CD4-positive, alpha-beta T cell treated with Interleukin-17A for 4 hours (primary cell): ENCODE results near the gene DSCAML1.

ENCODE experiments used
- DNase-seq: peaks from one replicate; pipeline ENCODE4 v3.0.0-alpha.2; 2020; ENCODE audit warnings: mixed read lengths

DSCAML1 gene

DNA sequence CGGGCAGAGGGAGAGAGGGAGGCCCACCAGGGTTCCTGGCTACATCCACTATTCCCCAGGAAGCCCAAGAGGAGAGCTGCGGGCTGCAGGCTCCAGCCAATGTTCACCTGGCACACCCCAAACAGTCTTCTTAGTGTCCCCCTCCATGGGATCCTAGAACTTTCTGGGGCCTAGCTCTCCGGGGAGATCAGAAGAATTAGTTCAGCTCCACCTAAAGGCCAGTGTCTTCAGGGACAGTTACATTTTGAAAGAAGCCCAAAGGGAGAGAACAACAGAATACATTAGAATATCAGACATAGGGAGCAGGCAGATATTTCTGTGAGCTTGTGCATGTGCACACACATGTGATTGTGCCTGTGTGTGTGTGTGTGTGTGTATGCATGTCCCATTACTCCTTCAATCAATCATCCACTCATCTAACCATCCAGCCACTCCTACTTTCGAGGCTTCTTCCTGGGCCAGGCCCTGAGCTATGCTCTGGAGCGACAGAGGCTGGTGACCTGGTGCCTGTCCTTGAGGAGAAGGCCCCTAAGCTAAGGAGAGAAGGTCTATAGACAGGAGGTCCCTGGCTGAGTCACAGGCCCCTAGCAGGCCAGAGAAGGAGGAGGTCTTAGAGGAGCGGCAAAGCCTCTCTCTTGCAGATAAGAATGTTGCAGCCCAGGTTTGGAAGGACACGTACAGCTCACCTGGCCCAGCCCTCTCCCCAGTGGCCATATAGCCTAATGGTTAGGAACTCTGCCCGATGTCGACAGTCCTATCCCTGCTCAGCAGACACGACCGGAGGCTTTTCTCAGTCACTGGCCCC lies 165.5 kb downstream of the DSCAML1 start:
- no peak for DNase-seq

DNA sequence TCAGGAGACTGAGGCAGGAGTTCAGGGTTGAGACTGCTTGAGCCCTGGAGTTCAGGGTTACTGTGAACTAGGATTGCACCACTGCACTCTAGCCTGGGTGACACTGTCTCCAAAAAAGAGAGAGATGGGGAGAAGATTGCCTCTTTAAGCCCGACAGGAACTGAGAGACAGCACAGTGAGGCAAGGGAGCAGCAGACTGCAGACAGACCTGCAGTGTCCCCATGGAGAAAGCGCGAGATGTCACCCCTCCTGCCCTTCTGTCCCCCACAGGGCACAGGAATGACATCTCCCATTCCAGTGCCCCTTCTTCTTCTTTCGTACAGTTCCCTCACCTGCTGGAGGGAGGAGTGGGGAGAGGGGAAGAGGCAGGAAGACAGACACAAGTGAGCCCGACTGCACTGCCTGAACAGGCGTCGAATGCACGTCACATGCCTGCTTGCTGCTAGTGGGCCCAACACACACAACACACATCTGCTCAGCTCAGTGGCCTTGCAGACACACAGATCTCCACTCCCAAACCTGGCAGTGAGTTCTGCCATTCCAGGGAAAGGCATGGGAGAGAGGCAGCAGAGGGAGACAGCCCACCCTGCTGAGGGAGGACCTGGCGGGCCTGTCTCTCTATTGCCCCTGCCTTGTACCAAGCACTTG lies 167.0 kb downstream of the DSCAML1 start:
- no peak for DNase-seq

DNA sequence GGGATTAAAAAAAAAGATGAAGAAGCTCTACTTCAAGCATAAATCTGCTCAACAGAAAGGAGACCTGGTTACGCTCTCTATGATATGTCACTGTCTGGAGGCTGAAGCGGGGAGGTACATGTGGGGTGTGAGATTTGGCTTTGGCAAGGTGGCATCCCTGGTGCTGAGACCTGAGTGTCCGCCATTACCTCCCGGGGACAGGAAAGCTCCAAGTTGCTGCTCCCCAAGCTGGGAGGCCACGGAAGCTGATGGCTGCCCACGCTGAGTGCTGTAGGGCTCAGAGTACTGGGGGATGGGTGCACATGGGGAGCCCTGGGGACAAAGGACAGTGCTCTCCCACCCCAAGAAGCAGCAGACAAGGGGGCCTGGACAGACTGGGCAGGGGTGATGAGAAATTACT lies 167.9 kb downstream of the DSCAML1 start:
- no peak for DNase-seq

DNA sequence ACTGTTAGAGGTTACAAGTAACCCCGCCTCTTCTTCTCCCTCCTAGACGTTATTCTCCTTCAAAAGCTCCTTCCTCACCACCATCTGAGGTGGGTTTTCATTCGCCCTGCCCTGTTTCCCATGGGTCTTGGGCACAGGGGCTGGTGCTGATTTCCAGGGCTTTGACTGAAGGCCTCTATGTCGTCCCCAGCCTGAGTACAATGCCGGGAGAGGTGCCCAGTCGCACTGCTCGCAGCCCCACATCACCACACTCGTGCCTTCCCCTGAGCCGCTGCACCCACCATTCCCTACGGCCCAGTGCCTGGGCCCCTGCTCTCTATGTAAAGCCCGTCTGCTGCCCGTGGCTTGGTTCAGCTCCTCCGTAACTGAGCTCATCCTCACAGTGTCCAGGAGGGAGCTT lies 169.8 kb downstream of the DSCAML1 start:
- DNase-seq: no peak

DNA sequence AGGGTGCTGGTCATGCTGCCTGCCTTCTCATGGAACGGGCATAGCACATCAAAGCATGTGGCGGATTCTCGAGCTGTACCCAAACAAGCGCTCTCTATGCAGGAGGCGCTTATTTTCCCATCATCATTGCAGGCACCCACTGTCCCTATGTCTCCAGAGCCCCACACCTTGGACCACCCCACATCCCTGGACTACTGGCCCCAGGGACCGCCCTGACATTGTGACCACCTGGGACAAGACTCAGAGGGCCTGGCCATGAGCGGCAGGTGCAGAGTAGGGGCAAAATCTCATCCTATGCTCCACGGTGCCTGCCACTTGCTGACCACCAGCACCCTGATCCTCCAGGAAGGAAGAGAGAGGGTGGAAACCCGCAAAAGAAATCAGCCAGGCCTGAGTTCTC lies 170.4 kb downstream of the DSCAML1 start:
- no peak for DNase-seq

DNA sequence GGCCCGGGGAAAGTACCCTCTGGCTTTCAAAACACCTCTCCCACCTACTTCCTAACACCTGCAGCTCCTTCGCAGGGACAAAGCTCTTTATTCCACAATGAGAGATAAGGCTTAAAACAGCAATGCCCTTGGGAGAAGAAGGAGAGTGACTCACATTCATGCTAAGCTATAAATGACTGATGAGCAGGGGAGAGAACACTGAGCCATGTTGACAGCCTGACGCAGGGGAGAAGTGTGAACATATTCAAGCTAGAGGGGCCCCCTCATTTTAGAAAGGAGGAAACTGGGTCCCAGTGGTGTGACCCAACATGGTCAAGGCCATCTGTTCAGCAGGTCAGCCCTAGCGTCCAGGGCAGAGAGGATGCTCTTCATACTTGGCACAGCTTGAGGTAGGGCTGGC lies 171.8 kb downstream of the DSCAML1 start:
- no peak for DNase-seq

DNA sequence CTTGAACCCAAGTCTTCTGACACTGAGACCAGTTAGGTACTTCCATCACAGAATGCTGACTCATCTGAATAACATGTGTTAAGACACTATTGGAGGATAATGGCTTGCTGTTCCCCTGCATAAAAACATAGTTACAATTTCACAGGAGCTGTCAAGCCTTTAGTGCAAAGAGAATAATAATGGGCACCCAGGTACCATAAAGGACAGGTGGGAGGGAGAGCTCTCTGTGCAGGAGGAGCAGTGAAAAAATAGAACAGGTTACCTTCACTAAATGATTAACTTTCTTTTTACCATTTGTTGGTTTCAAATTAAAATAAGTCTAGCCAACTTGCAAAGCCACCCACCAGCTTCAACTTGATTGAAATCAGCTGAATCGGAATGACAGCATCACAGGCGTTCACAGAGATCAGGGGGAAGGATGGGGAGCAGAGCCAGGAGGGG lies 173.2 kb downstream of the DSCAML1 start:
- DNase-seq: no peak

DNA sequence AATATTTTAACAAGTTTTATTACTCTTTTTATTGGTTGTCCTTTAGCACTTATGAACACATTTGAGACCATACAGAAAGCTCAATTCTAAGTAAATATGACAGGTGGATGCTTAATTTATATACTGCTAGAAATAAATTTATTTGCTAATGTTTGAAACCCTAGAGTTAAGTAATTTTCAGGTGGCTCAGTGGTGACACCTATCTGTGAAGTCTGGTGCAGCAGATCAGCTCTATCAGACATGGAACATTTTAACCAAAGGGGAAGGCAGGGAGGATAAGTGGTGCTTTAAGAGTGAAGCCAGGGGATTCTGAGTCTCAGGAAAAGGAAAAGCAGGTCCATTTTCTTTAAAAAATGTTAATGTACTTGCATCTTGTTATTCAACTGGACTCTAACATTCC lies 175.8 kb downstream of the DSCAML1 start:
- no peak for DNase-seq

DNA sequence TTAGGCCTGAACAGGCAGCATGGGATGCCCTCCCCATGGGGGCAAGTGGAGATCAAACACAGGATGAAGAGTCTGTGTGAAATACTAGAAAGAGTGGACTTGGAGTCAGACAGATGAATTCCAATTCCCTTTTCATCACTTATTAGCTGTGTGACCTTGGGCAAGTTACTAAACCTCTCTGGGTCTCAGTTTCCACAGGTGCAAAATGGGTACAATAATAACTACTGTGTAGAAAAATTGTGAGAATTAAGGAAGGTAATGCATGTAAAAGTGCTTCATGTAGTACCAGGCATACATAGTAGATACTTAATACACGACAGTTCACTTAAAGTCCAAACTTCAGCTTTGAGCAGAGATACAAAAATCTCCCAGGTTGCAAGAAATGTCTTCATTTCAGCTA lies 176.4 kb downstream of the DSCAML1 start:
- no peak for DNase-seq

DNA sequence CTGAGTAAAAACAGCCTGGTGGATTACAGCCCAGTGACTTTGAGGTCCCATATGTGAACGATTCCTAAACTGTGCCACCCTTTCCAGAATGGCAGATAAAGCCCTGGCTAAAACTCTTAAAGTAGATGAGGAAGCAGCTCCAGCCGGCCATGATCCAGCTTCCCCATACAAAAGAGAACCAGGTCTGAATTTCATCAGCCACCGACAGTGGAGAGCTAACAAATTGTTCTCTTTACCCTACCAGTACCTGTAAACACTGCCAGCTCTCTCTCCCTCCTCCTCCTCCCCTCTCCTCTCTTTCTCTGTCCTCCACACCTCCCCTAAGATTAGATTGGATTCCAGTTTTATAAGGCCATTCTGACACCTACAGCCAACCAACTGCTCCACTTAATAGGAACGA lies 176.9 kb downstream of the DSCAML1 start:
- no peak for DNase-seq

DNA sequence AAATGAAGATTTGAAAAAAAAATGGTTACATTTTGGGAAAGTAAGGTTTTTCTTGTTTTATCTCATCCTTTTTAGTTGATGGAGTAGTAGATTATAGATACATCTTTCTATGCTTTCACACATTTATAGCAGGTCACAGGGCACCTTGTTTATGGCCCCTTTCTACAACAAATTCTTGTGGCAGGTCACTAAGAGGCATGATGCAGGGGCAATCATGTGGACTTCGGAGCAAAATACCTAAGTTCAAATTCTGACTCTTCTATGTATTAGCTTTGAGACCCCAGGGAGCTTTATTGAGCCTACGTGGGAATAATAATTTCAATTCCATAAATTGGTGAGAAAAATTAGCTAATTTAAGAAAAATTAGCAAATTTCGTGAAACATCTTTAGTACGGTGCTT lies 177.4 kb downstream of the DSCAML1 start:
- DNase-seq: no peak

DNA sequence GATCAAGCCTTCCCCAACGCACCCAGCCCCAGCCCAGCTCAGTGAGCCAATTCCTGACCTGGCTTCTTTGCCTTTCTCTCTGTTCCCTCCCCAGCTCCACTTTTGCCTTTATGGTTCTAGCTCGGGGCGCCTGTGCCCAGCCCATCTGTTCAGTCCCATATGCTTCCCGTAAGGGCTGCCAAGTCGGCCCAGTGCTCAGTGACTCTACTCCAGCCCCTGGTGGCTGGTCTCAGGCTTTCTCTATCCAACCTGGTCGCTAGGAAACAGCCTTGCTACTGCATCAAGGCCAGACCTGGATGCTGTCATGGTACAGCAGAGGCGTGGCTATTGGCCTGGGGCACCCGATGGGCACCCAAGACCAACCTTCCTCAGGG lies 178.0 kb downstream of the DSCAML1 start:
- no peak for DNase-seq

DNA sequence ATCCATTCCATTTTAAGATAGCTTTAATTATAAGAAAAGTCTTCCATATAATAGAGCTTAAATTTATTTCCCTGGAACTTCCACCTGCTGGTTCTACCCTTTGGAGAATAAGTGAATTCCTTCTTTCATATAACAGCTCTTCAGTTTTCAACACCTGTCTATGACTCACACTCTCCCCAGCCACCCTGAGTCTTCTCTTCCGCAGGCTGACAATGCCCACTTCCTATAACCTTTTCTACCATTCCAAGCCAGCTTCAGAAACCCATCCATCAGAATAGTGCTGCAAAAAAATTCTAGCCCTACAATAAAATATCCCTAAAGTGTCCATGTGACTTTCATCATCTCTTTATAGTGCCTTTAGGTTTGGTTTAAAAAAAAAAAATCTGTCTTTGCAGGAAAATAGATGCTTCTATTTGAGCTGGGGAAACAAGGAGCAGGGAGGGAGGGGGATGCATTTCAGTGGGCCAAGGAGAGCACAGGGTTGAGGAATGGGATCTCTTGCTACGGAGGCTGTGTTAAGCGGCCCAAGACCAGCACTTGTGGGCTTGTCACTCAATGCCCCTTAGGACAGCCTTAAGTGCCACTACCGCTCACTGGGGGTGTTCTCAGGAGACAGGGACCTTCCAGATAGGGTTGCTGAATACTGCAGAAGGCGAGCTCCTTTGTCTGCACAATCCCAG lies 178.6 kb downstream of the DSCAML1 start:
- no peak for DNase-seq

DNA sequence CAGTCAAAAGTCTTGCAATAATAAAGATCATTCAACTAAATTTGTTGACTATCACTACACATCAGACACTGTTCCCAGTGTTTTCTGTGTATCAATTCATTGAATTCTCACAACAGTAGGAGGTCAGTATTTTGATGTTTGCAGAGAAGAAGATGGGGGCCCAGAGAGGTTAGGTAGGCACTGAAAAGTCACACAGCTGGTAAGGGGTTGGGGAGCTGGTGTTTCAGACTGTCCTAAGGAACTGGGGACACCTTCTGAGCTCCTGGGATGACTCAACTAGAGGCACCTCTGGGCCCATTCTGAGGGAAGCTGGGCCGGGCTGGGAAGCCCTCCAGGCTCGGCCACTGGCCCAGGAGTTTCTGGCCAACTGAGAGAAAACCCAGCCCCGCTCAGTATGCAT lies 180.0 kb downstream of the DSCAML1 start:
- DNase-seq: no peak

DNA sequence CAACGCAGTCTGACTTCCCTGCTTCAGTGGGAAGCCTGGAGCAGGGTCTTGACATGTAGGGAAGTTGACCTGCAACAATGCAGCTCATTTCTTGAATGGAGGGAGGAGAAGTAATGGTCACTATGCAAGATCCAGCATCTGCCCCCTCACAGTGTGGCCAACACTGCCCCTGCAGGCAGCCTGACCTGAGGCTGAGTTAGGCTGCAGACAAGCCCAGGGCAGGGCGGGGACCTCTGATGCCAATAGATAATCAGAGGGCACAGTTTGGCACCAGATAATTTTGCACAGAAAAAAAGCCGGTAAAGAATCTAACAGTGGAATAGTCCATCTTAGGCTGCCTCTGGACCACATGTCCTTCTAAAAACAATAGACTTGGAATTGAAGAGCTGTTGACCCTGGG lies 182.3 kb downstream of the DSCAML1 start:
- no peak for DNase-seq

DNA sequence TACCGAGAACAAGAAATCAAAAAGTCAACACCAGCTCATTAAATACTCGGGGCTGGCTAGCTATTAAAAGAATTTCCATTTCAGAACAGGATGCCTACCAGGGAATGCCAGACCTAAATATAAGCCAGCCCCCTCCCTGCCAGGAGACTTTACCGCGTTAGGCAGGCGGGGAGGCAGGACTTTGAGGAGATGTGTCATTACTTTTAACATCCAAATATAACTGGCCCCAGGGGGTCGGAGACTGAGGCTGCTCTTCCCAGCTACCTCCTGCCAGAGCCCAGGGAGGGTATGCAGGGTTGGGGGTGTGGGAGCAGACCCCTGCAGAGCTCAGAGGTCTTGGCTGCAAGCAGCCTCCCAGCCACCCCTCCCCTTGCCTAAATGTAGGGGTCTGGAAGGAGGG lies 183.5 kb downstream of the DSCAML1 start:
- DNase-seq: no peak

DNA sequence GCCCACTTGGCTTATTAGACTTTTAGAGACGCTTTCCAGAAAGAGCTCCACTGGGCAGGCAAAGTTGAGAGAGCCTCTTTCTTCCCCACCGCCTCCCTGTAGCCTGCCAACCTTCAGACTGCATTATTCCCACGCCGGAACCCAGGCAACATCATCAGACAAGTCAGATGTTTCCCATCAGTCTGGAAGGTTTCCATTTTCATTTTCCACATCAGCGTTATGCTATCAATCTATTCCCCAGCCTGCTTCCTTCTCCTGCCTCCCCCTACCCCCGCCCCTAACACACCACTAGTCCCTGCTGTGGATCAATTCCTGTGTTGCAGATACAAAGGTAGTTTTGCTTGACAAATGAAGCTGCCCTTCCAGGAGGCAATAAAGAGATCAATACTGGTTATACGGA lies 184.8 kb downstream of the DSCAML1 start:
- no peak for DNase-seq

DNA sequence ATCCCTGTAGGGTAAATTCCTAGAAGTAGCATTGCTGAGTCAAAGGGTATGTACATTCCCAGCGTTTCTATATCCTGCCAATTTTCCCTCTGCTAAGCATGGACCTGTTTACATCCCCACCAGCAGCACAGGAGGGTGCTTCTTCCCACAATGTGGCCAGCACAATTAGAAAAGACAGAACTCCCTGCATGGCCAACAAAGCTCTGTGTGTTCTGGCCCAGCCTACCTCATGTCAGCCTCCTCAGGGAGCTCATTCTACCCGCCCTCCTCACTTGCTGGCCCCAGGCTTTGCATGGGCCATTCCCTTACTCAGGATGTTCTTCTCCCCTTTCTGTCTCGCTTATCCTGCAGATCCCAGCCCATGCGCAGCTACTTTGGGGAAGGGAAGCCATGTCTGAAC lies 186.1 kb downstream of the DSCAML1 start:
- DNase-seq: no peak

DNA sequence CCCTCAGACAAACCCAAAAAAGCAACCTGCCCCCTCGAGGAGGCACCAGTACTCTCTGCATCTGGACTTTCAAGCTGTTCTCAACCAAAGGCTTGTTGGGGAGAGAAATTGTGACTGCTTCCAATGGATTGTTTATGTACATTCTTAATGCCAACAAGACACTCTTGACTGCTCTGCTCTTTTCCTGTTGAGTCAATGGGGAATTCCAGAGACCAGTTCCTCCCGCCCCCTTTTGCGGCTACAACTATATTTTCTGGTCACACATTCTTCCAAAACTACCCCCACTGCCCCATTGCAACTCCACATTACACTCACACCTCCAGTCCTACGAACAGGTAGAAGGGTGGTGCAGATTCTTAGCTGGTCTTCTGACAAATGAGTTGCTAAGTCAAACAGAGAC lies 187.0 kb downstream of the DSCAML1 start:
- DNase-seq: no peak

DNA sequence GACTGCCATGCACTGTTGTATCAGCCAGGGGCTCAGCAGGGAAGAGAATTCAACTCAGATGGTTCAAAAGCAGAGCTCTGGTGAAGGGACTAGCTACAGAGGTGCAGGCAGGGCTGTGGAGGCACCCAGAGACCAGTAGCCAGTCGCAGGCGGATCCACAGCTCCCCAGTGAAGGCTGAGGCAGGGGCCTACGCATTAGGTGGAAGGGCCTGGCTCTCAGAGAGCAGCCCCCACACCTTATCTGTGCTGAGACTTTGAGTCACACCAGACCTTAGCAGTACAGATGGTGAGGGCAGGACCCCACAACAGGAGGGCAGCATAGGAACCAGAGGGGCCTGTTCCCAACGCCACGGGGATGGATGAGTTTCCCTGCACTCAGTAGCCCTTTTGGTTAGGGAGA lies 189.6 kb downstream of the DSCAML1 start:
- no peak for DNase-seq

DNA sequence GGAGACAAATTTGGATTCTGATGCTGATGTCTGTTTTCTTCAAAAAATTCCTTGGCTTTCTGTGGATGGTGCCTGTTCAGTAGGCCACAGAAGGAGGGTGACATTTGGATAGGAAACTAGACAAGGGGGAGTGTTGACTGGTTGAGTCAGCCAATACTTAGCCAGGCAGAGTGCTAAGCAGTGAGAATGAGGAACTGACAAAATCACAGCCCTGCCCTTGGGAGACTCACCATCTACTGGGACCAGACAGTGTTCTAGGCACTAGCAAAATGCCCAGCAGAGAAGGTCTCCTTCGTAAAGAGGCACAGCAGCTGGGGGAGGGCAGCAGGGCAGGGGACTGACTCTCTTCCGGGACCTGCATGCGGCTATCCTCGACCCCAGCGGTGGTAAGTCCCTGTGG lies 190.2 kb downstream of the DSCAML1 start:
- no peak for DNase-seq

DNA sequence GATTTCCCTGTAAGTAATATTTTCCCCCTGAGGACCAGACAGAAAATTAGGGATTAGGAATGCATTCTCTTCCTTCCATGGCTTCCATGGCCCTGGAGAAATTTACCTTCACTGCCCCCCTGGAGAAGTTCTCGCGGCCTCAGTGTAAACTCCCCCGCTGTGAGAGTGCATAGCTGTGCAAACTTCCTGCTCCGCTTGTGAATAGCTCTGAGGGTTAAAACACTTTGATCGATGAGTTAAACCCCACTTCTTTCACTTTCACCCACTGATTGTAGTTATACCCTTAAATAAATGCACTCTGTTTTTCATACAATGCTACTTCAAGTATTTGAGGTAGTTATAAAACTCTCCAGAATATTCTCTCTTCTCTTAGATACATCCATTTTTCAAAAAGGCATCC lies 190.8 kb downstream of the DSCAML1 start:
- DNase-seq: no peak

DNA sequence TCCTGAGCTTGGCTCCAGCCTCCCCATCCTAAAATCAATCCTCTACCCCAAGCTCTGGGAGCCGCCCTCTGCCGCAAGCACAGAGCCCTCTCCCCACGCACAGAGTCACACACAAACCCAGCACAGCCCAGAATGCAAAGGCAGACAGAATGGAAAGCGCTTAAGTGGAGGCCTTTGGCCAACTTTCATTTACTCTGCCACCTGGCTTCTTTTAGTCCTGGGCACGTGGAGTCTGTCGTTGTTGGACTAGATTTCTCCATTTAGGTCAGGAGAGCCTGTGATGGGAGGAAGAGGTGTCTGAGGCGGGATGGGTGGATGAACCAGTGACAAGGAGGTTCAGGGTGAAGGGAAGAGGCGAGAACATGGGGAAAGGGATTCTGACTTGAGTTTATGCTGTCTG lies 191.7 kb downstream of the DSCAML1 start:
- DNase-seq: no peak

DNA sequence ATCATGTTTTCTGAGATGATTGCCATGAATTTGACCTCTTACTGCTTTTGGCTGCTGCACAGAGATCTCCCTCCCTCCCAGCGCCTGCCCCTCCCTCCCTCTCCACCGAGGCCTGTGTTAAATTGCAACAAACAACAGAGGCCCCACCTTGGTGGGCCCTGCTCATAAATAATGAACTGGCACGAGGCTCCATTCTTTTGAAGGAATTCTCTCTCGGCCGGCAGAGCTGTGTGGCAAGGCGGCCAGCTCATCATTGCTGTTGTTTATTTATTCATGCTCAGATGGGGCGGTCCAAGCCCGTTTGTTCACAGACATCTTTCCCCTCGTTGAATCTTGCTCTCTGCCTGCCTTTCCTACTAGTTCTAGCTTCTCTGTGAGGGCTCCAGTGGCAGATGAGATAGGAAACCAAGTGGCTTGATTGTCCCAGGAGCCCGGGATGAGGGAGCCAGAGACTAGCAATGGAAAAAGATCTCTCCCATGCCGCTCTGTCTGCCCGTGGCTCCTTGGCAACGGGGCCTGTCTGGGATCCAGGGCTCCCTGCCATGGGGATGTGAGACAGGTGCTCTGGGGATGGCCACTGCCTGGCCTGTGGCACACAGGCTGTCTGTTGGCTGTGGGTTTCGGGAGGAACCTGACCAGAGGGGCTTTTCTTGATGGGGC lies 192.6 kb downstream of the DSCAML1 start:
- no peak for DNase-seq
